Caco-2 (cell line): Measurements from ENCODE around the gene FAM171A2. TPM values are rescaled to one million over a fixed set of nuclear protein-coding genes. Genes with fewer than 3 reads are reported as not detected.
A peak's percentile ranks its signal among the peaks of the same experiment; 100 is the strongest.
"Not testable (repeated sequence)": the region's sequence is repeated elsewhere in the genome, so short reads cannot be mapped to it uniquely, and the experiment has no call there.

Experiments used
- BruUV-seq: library from RNA; stranded (reverse); fragments of 400-500 nt; replicated peaks from 2 replicates; lab custom pipeline; 2021; lab: Mats Ljungman, UMichigan
- CTCF ChIA-PET: fragments of 300-600 bp; sonication (Branson Sonifier 250); formaldehyde crosslinking; loops from one replicate; lab custom pipeline; 2022; ENCODE audit warnings: antibody characterized with exemption; lab: Charles Lee
- POLR2A ChIA-PET: fragments of 300-600 bp; sonication (Branson Sonifier 250); formaldehyde crosslinking; loops from one replicate; lab custom pipeline; 2022; ENCODE audit warnings: antibody characterized with exemption; lab: Charles Lee
- DNase-seq, 2 experiments: peaks; one replicate each; pipeline versions ENCODE4 v3.0.0 to v3.0.0-alpha.2; 2020 to 2022
- H3K27me3 ChIP-seq: replicated peaks from 2 replicates; pipeline ENCODE4 v1.6.0; 2011; ENCODE audit warnings: low read length; ENCODE audit not compliant: control insufficient read depth, insufficient read depth
- H3K36me3 ChIP-seq: 2 replicates; pipeline ENCODE4 v1.5.1; 2011; ENCODE audit warnings: low read length; ENCODE audit not compliant: control insufficient read depth, insufficient read depth
- H3K4me1 ChIP-seq: fragments of 250-450 bp; sonication (Bioruptor Pico); 2 replicates; pipeline ENCODE4 v1.5.1; 2020; ENCODE audit warnings: mild to moderate bottlenecking
- H3K4me3 ChIP-seq: 2 replicates; pipeline ENCODE4 v1.5.1; 2011; ENCODE audit warnings: low read depth, mild to moderate bottlenecking, control low read depth, low read length
- H3K9me3 ChIP-seq: fragments of 250-450 bp; sonication (Bioruptor Pico); 2 replicates; pipeline ENCODE4 v1.5.1; 2020; ENCODE audit warnings: mild to moderate bottlenecking, moderate library complexity
- H3K27ac Mint-ChIP-seq: one replicate; pipeline ENCODE4 v1.8.0; 2022; ENCODE audit warnings: mixed read lengths; ENCODE audit not compliant: unreplicated experiment
- H3K27me3 Mint-ChIP-seq: one replicate; pipeline ENCODE4 v1.8.0; 2022; ENCODE audit warnings: mixed read lengths; ENCODE audit not compliant: insufficient read depth, unreplicated experiment
- H3K36me3 Mint-ChIP-seq: one replicate; pipeline ENCODE4 v1.8.0; 2022; ENCODE audit warnings: mild to moderate bottlenecking, mixed read lengths; ENCODE audit not compliant: insufficient read depth, unreplicated experiment
- H3K4me1 Mint-ChIP-seq: one replicate; pipeline ENCODE4 v1.8.0; 2022; ENCODE audit warnings: low read depth, mixed read lengths; ENCODE audit not compliant: unreplicated experiment
- H3K4me3 Mint-ChIP-seq: one replicate; pipeline ENCODE4 v1.8.0; 2022; ENCODE audit warnings: mild to moderate bottlenecking, moderate library complexity, mixed read lengths; ENCODE audit not compliant: unreplicated experiment
- H3K9me3 Mint-ChIP-seq: one replicate; pipeline ENCODE4 v1.8.0; 2022; ENCODE audit warnings: mixed read lengths; ENCODE audit not compliant: unreplicated experiment
- CTCF ChIP-seq, 2 experiments: fragments of 200-600 bp in 1 of 2; IDR thresholded peaks; 1 replicate in 1 of 2; 2 replicates in 1 of 2; pipeline versions ENCODE4 v1.5.1 to v1.8.0; 2011 to 2022; ENCODE audit warnings: antibody characterized with exemption in 1 of 2, control low read depth in 1 of 2, inconsistent platforms in 1 of 2, low read depth in 1 of 2, low read length in 1 of 2, mild to moderate bottlenecking in 1 of 2, moderate library complexity in 1 of 2; ENCODE audit not compliant: insufficient read depth in 1 of 2, severe bottlenecking in 1 of 2, unreplicated experiment in 1 of 2
- intact Hi-C: fragments of 100-400 bp; cut with micrococcal nuclease; formaldehyde crosslinking; loops from one replicate; pipeline ENCODE4 v1.10.0; 2022; ENCODE audit not compliant: unreplicated experiment
- total RNA-seq: library from RNA; stranded (reverse); gene quantifications from 2 replicates; pipeline ENCODE4 v1.2.3, GENCODE V29; 2022

FAM171A2 gene
- total RNA-seq, 1 experiment from 2014 or later, result 3.6 TPM

DNA sequence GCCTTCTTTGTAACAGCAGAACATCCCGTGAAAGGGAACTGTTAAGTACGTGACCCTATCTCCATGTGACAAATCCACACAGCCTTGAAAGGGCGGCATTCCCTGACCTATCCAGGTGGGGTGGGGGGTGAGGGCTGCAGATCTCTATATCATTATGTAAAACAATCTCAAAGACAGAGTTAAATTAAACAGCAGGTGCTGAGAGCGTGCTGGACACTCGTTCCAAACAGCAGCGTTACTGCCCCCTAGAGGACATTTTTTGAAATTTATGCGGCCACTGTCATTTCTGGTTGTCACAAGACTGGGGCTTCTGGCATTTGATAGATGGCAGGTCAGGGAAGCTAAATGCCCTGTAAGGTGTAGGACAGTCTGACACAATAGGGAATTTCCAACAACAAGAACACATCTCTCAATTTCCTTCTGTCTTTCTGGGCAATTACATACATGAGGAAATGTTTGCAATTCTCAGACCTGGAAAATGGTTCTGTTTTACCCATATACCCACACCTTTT, 32.3 kb downstream of the FAM171A2 start:
- BruUV-seq, result no TSS peak
- Histone ChIP-seq H3K27me3 (no peaks in the 10 kb centered on the region; the same call in 1 of the 2 replicates), H3K4me3 (no peak overlapping the region), H3K36me3 (no peaks in the 10 kb centered on the region), H3K9me3 (no peaks in the 10 kb centered on the region), H3K4me1 (peaks cover 8% of the 10 kb centered on the region)
- Mint-ChIP-seq H3K4me1 (no peaks in the 10 kb centered on the region), H3K9me3 (no peaks in the 10 kb centered on the region), H3K27me3 (no peaks in the 10 kb centered on the region), H3K27ac (no peak overlapping the region), H3K36me3 (peaks cover 5% of the 10 kb centered on the region), H3K4me3 (no peak overlapping the region)
- POLR2A ChIA-PET, result interaction anchor here (0.5 kb wide), 1 partner anchor 112 kb away, joined by 5 read pairs; the partner anchor contains the start of gene UBTF
- peak; percentile 81 to 89 for DNase-seq
- CTCF ChIA-PET, result interaction anchor here (0.5 to 1.1 kb wide), 5 partner anchors 14 to 388 kb away, joined by 3 to 5 read pairs (median 3); partner anchors contain the start of gene GRN
- intact Hi-C loops, result loop anchor here (1.0 to 2.0 kb wide), 2 partner anchors 14 to 133 kb away; partner anchors contain the start of genes ATXN7L3 and GRN
- peak; percentile 65 to 87 for TF ChIP-seq CTCF (IDR thresholded peaks at IDR 0.05; ENCODE audit: insufficient read depth in 1 of 2, low read depth in 1 of 2, low read length in 1 of 2, severe bottlenecking in 1 of 2, unreplicated experiment in 1 of 2)

DNA sequence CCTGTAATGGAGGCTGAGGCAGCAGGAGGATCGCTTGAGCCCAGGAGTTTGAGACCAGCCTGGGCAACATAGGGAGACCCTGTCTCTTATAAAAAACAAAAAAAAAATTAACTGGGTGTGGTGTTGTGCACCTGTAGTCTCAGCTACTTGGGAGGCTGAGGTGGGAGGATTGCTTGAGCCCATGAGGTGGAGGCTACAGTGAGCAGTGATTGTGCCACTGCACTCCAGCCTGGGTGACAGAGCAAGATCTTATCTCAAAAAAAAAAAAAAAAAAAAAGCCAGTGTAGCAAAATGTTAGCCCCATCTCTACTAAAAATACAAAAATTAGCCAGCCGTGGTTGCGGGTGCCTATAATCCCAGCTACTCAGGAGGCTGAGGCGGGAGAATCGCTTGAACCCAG, 33.4 kb downstream of the FAM171A2 start:
- H3K27me3 ChIP-seq, H3K36me3 Mint-ChIP-seq, H3K4me3 Mint-ChIP-seq, H3K9me3 Mint-ChIP-seq, POLR2A ChIA-PET, H3K4me1 Mint-ChIP-seq, BruUV-seq, H3K27me3 Mint-ChIP-seq, H3K4me1 ChIP-seq, H3K9me3 ChIP-seq, H3K27ac Mint-ChIP-seq, DNase-seq, H3K4me3 ChIP-seq, H3K36me3 ChIP-seq: not testable (repeated sequence)
- intact Hi-C loops, result loop anchor here (2.0 kb wide), 1 partner anchor 131 kb away; the partner anchor contains the start of gene ATXN7L3
- CTCF ChIA-PET, result interaction anchor here (0.8 to 1.1 kb wide), 2 partner anchors 15 to 139 kb away, joined by 3 to 5 read pairs; partner anchors contain the start of gene GRN

DNA sequence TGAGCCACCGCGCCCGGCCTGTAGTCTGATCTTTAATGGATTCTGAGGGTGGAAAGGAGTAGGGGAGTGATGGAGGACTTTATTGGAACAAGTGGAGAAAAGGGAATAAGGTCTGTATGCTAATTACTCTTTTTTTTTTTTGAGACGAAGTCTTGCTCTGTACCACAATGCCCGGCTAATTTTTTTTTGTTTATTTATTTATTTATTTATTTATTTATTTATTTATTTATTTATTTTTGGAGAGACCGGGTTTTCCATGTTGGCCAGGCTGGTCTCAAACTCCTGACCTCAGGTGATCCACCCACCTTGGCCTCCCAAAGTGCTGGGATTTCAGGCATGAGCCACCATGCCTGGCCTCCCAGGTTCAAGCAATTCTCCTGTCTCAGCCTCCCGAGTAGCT, 34.1 kb downstream of the FAM171A2 start:
- intact Hi-C loops, result not testable (repeated sequence)

GRCh38 chr17:44327715-44328449, 35.8 kb downstream of the FAM171A2 start:
- no peak overlapping the region for H3K27ac Mint-ChIP-seq
- ChIA-PET POLR2A (interaction anchor here (0.6 kb wide), 1 partner anchor 129 kb away, joined by 6 read pairs; no protein-coding TSS in a partner anchor), CTCF (interaction anchor here (0.6 kb wide), 2 partner anchors 82 to 481 kb away, joined by 3 to 7 read pairs; no protein-coding TSS in a partner anchor)
- H3K36me3 Mint-ChIP-seq, result peaks cover 13% of the 10 kb centered on the region
- Histone ChIP-seq H3K27me3 (no peaks in the 10 kb centered on the region), H3K4me1 (peaks cover 8% of the 10 kb centered on the region), H3K36me3 (no peaks in the 10 kb centered on the region), H3K4me3 (no peak overlapping the region), H3K9me3 (no peaks in the 10 kb centered on the region)
- intact Hi-C loops, result no loop called here
- H3K9me3 Mint-ChIP-seq, result no peaks in the 10 kb centered on the region
- H3K27me3 Mint-ChIP-seq, result no peaks in the 10 kb centered on the region
- no peak overlapping the region for H3K4me3 Mint-ChIP-seq
- DNase-seq, result no peak
- TF ChIP-seq CTCF (IDR thresholded peaks at IDR 0.05; ENCODE audit: insufficient read depth in 1 of 2, low read depth in 1 of 2, low read length in 1 of 2, severe bottlenecking in 1 of 2, unreplicated experiment in 1 of 2), result no peak
- H3K4me1 Mint-ChIP-seq, result no peaks in the 10 kb centered on the region
- BruUV-seq, result no TSS peak

More for the DNA sequence above, 34.1 kb downstream of the FAM171A2 start:
- H3K36me3 Mint-ChIP-seq, result peaks cover 13% of the 10 kb centered on the region
- H3K27me3 ChIP-seq, H3K9me3 ChIP-seq, DNase-seq, H3K27ac Mint-ChIP-seq, POLR2A ChIA-PET, H3K4me3 Mint-ChIP-seq, H3K4me1 Mint-ChIP-seq, H3K36me3 ChIP-seq, H3K4me3 ChIP-seq, H3K9me3 Mint-ChIP-seq, BruUV-seq, H3K4me1 ChIP-seq, H3K27me3 Mint-ChIP-seq: not testable (repeated sequence)
- CTCF ChIA-PET, result interaction anchor here (0.7 kb wide), 1 partner anchor 21 kb away, joined by 4 read pairs; no protein-coding TSS in a partner anchor
